SKM-1 treated with dmso at 0.1 percent for 144 hours (cell line): ENCODE results near the gene GPR143.

Source experiments
- DNase-seq: peaks from one replicate; lab custom pipeline; 2025; ENCODE audit not compliant: unreplicated experiment; lab: John Stamatoyannopoulos, UW

Gene GPR143

GRCh38 chrX:9708923-9709553, 56.6 kb downstream of the GPR143 start:
- DNase-seq = peak; percentile 59

DNA sequence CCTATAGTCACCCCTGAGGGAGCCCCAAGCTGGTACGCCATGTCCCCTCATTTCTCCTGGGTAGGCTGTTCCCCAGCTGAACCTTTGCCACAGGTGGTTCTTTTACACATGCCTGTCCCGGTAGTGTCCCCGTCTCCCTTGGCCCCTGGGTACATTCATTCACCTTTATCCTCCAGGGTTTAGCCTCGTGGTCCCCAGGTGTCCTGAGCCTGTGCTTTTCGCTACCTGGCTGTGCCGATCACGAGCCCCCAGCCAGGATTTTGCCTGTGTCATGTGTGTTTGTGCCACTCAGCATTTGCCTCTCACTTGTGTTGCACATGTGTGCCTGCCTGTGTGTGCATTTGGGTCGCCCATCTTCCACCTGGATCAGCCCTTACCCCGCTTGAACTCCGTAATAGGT, 57.6 kb downstream of the GPR143 start:
- no peak for DNase-seq

GRCh38 chrX:9707306-9708033, 58.2 kb downstream of the GPR143 start:
- no peak for DNase-seq

DNA sequence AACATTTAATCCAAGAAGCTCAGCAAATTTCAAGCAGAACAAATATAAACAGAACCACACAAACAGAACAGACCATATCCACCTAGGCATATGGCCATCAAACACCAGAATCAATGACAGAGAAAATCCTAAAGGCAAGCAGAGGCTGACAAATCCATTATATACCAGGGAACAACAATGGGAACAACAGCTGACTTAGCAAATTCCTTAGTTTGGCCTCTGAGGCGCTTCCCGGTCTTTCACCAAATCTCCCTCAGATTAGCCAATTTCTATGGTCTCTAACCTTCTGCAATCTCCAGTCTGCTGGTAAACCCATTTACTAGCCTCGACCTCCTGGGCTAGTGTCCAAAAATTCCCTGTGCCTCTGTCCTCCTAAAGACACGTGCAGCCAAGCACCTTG, 59.2 kb downstream of the GPR143 start:
- no peak for DNase-seq

DNA sequence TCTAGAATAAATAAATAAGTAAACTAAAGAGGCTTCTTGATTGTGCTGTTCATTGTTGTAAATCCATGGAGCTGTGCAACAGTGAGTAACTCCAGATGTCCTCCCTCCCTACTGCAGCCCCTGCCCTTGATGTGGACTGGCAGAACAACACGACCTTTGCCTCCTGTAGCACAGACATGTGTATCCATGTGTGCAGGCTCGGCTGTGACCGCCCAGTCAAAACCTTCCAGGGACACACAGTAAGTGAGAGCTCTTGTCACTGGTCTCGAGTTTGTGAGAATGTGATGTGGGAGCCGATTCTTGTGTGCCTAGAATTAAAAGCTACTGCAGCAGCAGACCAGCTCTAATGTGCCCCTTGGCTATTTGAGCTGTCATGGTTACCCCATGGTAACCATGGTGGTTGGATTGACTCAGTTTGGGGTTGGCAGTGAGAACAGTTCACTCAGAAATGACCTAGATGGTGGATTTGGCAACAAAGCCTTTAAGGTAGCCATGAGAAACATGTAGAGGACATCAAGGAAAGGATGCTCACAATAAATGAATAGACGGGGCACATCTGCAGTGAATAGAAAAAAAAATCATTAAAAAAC, 60.7 kb downstream of the GPR143 start:
- DNase-seq = no peak

DNA sequence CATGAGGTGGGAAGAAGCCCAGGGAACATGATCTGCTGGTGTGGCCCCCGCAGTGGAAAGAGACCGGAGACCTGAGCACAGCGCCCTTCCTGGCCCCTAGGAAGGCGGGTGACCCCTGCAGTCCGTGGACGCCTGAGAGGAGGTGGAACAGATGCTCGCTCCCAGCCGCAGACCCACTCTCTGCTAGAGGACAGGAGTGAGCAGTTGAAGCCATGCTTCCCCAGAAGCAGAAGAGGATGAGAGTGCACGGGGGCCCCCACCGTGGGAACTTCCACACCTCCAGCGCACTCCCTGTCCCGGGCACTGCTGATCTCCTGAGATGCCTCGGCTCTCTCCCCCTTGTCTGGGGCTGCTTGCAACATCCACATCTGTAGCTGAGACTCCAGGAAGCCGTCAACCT, 62.2 kb downstream of the GPR143 start:
- no peak for DNase-seq

GRCh38 chrX:9701790-9702189, 63.9 kb downstream of the GPR143 start:
- DNase-seq = no peak

DNA sequence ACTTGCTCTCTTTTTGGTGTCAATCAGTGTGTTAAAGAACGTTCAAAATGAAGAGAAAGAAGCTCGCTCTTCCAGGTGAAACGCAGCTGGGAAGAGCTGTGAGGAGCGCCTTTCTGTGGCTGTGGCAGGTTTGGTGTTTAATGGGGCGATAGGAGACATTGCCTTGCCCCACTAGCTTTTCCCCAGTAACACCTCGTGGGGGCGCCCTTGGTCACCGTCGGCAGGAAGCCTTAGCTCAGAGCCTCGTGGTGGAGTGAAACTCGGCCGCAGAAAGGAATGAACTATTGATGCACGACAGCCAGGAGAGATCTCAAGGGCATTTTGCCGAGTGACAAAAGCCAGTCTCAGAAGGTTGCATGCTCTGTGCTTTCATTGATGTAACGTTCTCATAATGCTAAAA, 65.1 kb downstream of the GPR143 start:
- DNase-seq = no peak

- DNase-seq = no peak
These were observed 67.1 kb downstream of the GPR143 start for GRCh38 chrX:9698576-9698975.

GRCh38 chrX:9693307-9694001, 72.2 kb downstream of the GPR143 start:
- DNase-seq = no peak

DNA sequence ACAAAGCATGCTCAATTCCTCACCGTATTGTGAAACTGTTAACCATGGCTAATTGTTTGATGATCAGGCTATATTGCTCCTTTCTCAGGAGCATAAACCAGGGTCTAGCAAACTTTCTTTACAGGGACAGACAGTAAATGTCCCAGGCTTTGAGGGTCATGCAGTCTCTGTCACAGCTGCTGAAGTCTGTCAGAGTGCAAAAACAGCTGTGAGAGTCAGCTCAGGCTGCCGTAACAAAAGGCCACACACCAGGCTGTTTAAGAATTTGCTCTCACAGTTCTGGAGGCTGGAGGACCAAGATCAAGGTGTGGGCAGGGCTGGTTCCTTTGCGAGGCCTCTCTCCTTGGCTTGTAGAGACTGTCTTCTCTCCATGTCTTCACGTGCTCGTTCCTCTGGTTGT, 75.6 kb downstream of the GPR143 start:
- DNase-seq = no peak

GRCh38 chrX:9688833-9689232, 76.8 kb downstream of the GPR143 start:
- DNase-seq = no peak

- no peak for DNase-seq
These were observed 77.7 kb downstream of the GPR143 start for GRCh38 chrX:9687899-9688298.

GRCh38 chrX:9683350-9683749, 82.3 kb downstream of the GPR143 start:
- no peak for DNase-seq

- DNase-seq = no peak
These were observed 82.8 kb downstream of the GPR143 start for GRCh38 chrX:9682861-9683260.

GRCh38 chrX:9682456-9682855, 83.2 kb downstream of the GPR143 start:
- DNase-seq = no peak

DNA sequence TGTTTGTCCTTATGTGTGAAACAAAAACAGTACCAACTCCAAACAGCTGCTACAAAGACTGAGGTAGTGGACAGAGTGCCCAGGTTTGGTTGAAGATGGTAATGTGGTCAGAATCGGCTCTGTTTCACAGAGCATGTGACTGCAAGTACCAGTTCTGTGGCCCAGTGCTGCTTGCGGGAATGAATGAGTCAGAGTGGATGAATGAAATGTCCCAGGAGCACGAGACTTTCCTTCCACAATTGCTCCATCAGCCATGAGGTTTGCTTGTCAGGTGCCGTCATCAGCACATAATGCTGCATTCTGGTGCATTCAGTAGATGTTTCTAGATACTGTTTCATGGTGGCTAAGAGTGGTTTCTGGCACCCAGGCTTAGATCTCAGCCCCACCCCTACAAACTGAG, 84.2 kb downstream of the GPR143 start:
- DNase-seq = no peak

DNA sequence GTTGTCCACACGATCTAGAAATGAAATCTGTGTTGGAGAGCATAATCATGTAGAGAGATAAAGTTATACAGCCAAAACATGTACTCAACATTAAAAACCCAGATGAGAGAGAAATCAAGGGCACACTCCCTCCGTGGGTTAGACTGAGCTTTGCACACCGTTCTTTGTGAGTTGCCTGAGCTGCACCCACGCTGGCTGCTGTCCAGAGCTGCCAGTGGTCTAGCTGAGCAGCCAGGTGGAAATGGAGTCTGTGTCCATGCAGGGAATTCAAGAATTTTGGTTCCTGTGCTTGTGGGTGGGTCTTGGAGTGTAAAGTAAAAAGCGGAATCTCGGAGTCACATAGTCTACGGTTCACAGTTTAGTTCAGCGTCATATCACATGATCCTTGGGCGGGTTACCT, 84.6 kb downstream of the GPR143 start:
- no peak for DNase-seq

DNA sequence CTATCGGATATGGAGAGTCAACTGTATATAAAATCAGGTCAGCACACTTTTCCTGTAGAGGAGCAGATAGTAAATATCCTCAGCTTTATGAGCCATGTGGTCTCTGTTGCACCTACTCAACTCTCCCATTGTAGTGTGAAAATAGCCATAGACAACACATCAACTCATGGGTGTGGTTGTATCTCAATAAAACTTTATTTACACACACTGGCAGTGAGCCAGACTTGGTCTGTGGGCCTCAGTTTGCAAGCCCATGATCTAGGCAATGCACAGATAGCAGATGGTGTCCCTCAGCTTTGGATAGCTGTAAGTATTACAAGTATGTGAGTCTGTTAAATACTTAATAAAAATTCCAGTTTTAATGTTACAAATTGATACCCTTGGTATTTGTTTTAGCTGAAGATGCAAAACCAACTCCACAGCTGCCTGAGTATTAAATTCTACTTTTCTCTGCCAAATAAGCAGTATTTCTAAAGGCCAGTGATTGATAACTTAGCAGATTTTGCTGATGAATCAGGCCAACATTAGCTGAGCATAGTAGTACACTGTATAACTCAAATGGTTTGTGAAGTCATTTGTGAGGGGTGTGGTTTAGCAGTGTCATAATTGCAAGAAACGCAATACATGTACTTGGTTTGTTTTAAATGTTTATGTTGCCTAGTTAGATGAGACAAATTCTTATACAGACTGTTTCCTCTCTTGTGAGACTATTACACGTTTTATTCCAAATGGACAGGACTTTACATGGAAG, 87.3 kb downstream of the GPR143 start:
- DNase-seq = no peak

GRCh38 chrX:9677098-9677739, 88.4 kb downstream of the GPR143 start:
- DNase-seq = no peak

DNA sequence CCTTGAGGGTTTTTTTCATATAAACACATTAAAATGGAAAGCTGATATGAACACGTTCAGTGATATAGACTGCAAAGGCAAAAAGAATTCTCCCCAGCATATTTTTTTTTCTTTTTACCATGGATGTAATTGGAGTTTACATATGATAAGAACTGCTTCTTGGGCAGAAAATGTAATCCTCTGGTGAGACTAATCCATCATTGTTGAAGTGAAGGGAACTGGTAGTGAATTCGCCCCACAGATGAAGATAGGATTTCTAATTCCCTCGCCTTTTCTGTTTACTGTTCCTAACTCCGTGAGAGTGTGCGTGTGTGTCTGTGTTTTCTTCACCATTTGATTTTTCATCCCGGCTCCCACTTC, 88.9 kb downstream of the GPR143 start:
- no peak for DNase-seq
